Adrenal gland (tissue), 19 donors: ENCODE results near the gene CPO. TPM values are rescaled to one million over a fixed set of nuclear protein-coding genes. Genes with fewer than 3 reads are reported as not detected.

Experiments used
- DNase-seq, 7 donors: peaks; one replicate each; pipeline ENCODE4 v3.0.0-alpha.2; 2019 to 2020
- H3K27ac ChIP-seq, 5 donors: fragments of 200-600 bp; sonication (generic) in 4 of 5; 1 replicate in 3 of 5; 2 replicates in 2 of 5; pipeline versions ENCODE4 v1.5.1 to v1.8.0; 2016 to 2020; ENCODE audit warnings: mild to moderate bottlenecking in 1 of 5
- H3K27me3 ChIP-seq: fragments of 200-600 bp; 2 replicates; pipeline ENCODE4 v1.8.0; 2021
- H3K36me3 ChIP-seq, 2 donors: fragments of 200-600 bp; replicated peaks in 1 of 2; 1 replicate in 1 of 2; 2 replicates in 1 of 2; pipeline versions ENCODE4 v1.5.1 to v1.8.0; 2018 to 2022
- H3K4me1 ChIP-seq, 2 donors: fragments of 200-600 bp; replicated peaks in 1 of 2; 1 replicate in 1 of 2; 2 replicates in 1 of 2; pipeline versions ENCODE4 v1.5.1 to v1.8.0; 2018 to 2021
- H3K4me3 ChIP-seq, 4 donors: fragments of 200-600 bp; sonication (generic) in 3 of 4; one replicate each; pipeline ENCODE4 v1.5.1; 2016 to 2018
- H3K9me3 ChIP-seq, 3 donors: fragments of 200-600 bp; sonication (generic) in 1 of 3; replicated peaks in 1 of 3; 1 replicate in 2 of 3; 2 replicates in 1 of 3; pipeline versions ENCODE4 v1.5.1 to v1.8.0; 2016 to 2021
- CTCF ChIP-seq, 6 experiments: fragments of 450-650 bp in 4 of 6; fragments of 200-600 bp in 2 of 6; sonication (generic) in 1 of 6; IDR thresholded peaks; 1 replicate in 5 of 6; 2 replicates in 1 of 6; pipeline versions ENCODE4 v1.5.1 to v1.8.0; 2016 to 2021; ENCODE audit warnings: antibody characterized with exemption in 6 of 6, mild to moderate bottlenecking in 2 of 6, moderate library complexity in 1 of 6
- POLR2A ChIP-seq, 2 donors: fragments of 450-650 bp; IDR thresholded peaks; one replicate each; pipeline ENCODE4 v1.6.1; 2017; ENCODE audit warnings: antibody characterized with exemption in 2 of 2, mild to moderate bottlenecking in 2 of 2, moderate library complexity in 1 of 2
- WGBS, 4 donors: extraction: QIAGEN DNeasy Blood & Tissue Kit in 2 of 4; methylation state at CpG; one replicate each; pipeline versions ENCODE4 v1.1.5 to v1.1.7; 2013 to 2017; 5-methylcytosine and 5-hydroxymethylcytosine counted together
- intact Hi-C, 2 donors: fragments of 100-400 bp; cut with DNase I; formaldehyde crosslinking; loops; one replicate each; pipeline versions ENCODE4 v1.14.1 to v1.15.0; 2022 to 2023
- long read RNA-seq, 10 donors: library from polyadenylated mRNA in 3 of 10; unstranded in 2 of 10; stranded (forward) in 1 of 10; transcript quantifications; one replicate each; pipeline ENCODE4 v2.0.0 and lab custom pipeline, GENCODE V29; 2021 to 2026
- polyA plus RNA-seq, 3 donors: library from polyadenylated mRNA; stranded (reverse); fragments of 200-250 nt in 2 of 3; fragments of 350-450 nt in 1 of 3; fragmentation: Illumina TruSeq in 1 of 3; extraction: RNeasy Lipid Tissue Mini Kit (QIAGEN cat#74804) in 1 of 3; gene quantifications; one replicate each; pipeline ENCODE4 v1.2.3, GENCODE V29; 2013 to 2014
- total RNA-seq, 9 donors: library from RNA; depleted of rRNA in 4 of 9; stranded (reverse); fragments of >200 nt in 4 of 9; fragments of 120-200 nt in 1 of 9; fragmentation: NEBNext Ultra II Directional in 1 of 9; extraction: Animal tissue kit (Norgen Biotek cat#: 25700) in 1 of 9; gene quantifications; one replicate each; pipeline versions ENCODE4 v1.1.0 to v1.2.4, GENCODE V29; 2013 to 2023
- donor health status: healthy with polysubstance abuse.
- donor health status: Bipolar disorder and iron deficiency.
- donor health status: DM: yes; HTN: yes; CAD: no.
- donor health status: DM: no; HTN: no; CAD: no.
- donor health status: DM: no; HTN: no; CAD: no.
- donor health status: DM: yes; HTN: yes; CAD: no.

The CPO gene
- total RNA-seq (10 to 100 TPM in 1 of 9 donors, under 1 TPM in 7, not detected in 1; 0.24 to 13.5 (median 0.55) TPM), polyA plus RNA-seq (1 to 10 TPM; 1.2 to 5.7 (median 1.6) TPM)
- long read RNA-seq, donor 1, partial matches to known transcripts = 0 of 2 reads
- long read RNA-seq, donor 1, other reads (novel, unspliced or antisense) = 0 of 2 reads
- long read RNA-seq, donor 2, partial matches to known transcripts = 0 of 1 reads
- long read RNA-seq, donor 2, other reads (novel, unspliced or antisense) = 0 of 1 reads
- long read RNA-seq, donor 3, transcript CPO-201 (9 exons, 1,209 nt) = major isoform, 5 of 5 reads
- long read RNA-seq, donor 3, partial matches to known transcripts = 0 of 5 reads
- long read RNA-seq, donor 3, other reads (novel, unspliced or antisense) = 0 of 5 reads
- long read RNA-seq, donor 4, partial matches to known transcripts = 1 of 1 reads
- long read RNA-seq, donor 4, other reads (novel, unspliced or antisense) = 0 of 1 reads
- long read RNA-seq, donor 5 = 0 reads
- long read RNA-seq, donor 6 = 0 reads
- long read RNA-seq, donor 7, partial matches to known transcripts = 0 of 1 reads
- long read RNA-seq, donor 7, other reads (novel, unspliced or antisense) = 0 of 1 reads
- long read RNA-seq, donor 8, partial matches to known transcripts = 0 of 3 reads
- long read RNA-seq, donor 8, other reads (novel, unspliced or antisense) = 0 of 3 reads
- long read RNA-seq, donor 9, partial matches to known transcripts = 0 of 2 reads
- long read RNA-seq, donor 9, other reads (novel, unspliced or antisense) = 0 of 2 reads
- long read RNA-seq, donor 10, partial matches to known transcripts = 0 of 1 reads
- long read RNA-seq, donor 10, other reads (novel, unspliced or antisense) = 0 of 1 reads

GRCh38 chr2:206939340-206939739 is at the start of gene CPO:
TSS of gene CPO (plus strand) at chr2:206939518. CDS start at chr2:206939600, 82 bp downstream.
- 58 to 66% (median 60%) methylated on average over 2 of the region's 2 CpGs for WGBS, 4 donors
- DNase-seq = peak in 6 of 7 donors; percentile 15 to 62 (median 34)

GRCh38 chr2:206890179-206890578 is 49.1 kb upstream of the CPO start:
- Histone ChIP-seq H3K4me3 (no peak overlapping the region), H3K36me3 (no peaks in the 10 kb centered on the region), H3K9me3 (no peaks in the 10 kb centered on the region), H3K4me1 (peaks cover 0 to 8% of the 10 kb centered on the region in 2 donors), H3K27ac (no peak overlapping the region), H3K27me3 (no peaks in the 10 kb centered on the region)
- 70 to 87% (median 78%) methylated on average over 2 of the region's 2 CpGs for WGBS, 4 donors
- no peak for TF ChIP-seq POLR2A (IDR thresholded peaks at IDR 0.05)
- no peak for TF ChIP-seq CTCF (IDR thresholded peaks at IDR 0.05)
- DNase-seq = no peak
- intact Hi-C loops = no loop called here

More at GRCh38 chr2:206939340-206939739, at the start of gene CPO:
- Histone ChIP-seq H3K9me3 (peaks cover 0 to 7% (median 0%) of the 10 kb centered on the region in 3 donors), H3K36me3 (no peaks in the 10 kb centered on the region), H3K27me3 (no peaks in the 10 kb centered on the region), H3K4me3 (no peak within 1 kb of the TSS), H3K4me1 (peaks cover 0 to 4% of the 10 kb centered on the region in 2 donors), H3K27ac (no peak within 1 kb of the TSS)
- intact Hi-C loops = no loop called here
- no peak for TF ChIP-seq CTCF (IDR thresholded peaks at IDR 0.05)
- no peak for TF ChIP-seq POLR2A (IDR thresholded peaks at IDR 0.05)

GRCh38 chr2:206890926-206891325 is 48.4 kb upstream of the CPO start:
- Histone ChIP-seq H3K27ac (no peak overlapping the region), H3K27me3 (no peaks in the 10 kb centered on the region), H3K9me3 (no peaks in the 10 kb centered on the region), H3K4me1 (peaks cover 0 to 8% of the 10 kb centered on the region in 2 donors), H3K36me3 (no peaks in the 10 kb centered on the region), H3K4me3 (no peak overlapping the region)
- intact Hi-C loops = no loop called here
- WGBS, 4 donors = 13 to 24% (median 18%) methylated on average over 1 of the region's 1 CpG
- TF ChIP-seq POLR2A (IDR thresholded peaks at IDR 0.05) (no peak), CTCF (IDR thresholded peaks at IDR 0.05) (no peak)
- no peak for DNase-seq

- no peaks in the 10 kb centered on the region for H3K9me3 ChIP-seq
- 29 to 42% (median 36%) methylated on average over 1 of the region's 1 CpG for WGBS, 4 donors
- TF ChIP-seq POLR2A (IDR thresholded peaks at IDR 0.05) (no peak), CTCF (IDR thresholded peaks at IDR 0.05) (no peak)
- DNase-seq = peak in 4 of 7 donors; percentile 15 to 26 (median 20)
- H3K27ac ChIP-seq = no peak overlapping the region
- intact Hi-C loops = no loop called here
- no peaks in the 10 kb centered on the region for H3K27me3 ChIP-seq
- no peaks in the 10 kb centered on the region for H3K36me3 ChIP-seq
- no peak overlapping the region for H3K4me3 ChIP-seq
- peaks cover 0 to 3% of the 10 kb centered on the region in 2 donors for H3K4me1 ChIP-seq
Measured at GRCh38 chr2:206915121-206915520, 24.2 kb upstream of the CPO start.
